GM12878 (cell line): ENCODE results near the gene NAE1. TPM values are rescaled to one million over a fixed set of nuclear protein-coding genes. Genes with fewer than 3 reads are reported as not detected.

Experiments
- ATAC-seq: fragments of 200-7000 bp; cut with Tn5 transposase; 3 replicates; pipeline ENCODE4 v1.9.1; 2020; ENCODE audit warnings: mild to moderate bottlenecking, moderate library complexity
- BruUV-seq: library from RNA; stranded (reverse); fragments of 400-500 nt; replicated peaks from 2 replicates; lab custom pipeline; 2021; lab: Mats Ljungman, UMichigan
- CTCF ChIA-PET: fragments of 300-600 bp; sonication (Branson Sonifier 250); formaldehyde crosslinking; extraction: SDS; loops from one replicate; lab custom pipeline; 2021; ENCODE audit warnings: inconsistent platforms; lab: Yijun Ruan, JAX
- POLR2A ChIA-PET: fragments of 350-600 bp; formaldehyde crosslinking; extraction: SDS; loops from one replicate; lab custom pipeline; 2021; ENCODE audit warnings: inconsistent platforms; lab: Charles Lee
- RAD21 ChIA-PET: fragments of 300-600 bp; sonication (Branson Sonifier 250); formaldehyde crosslinking; loops from one replicate; lab custom pipeline; 2023; ENCODE audit warnings: antibody characterized with exemption; ENCODE audit not compliant: unreplicated experiment; lab: Charles Lee
- SMC1A ChIA-PET: fragments of 300-600 bp; sonication (Branson Sonifier 250); formaldehyde crosslinking; loops from one replicate; lab custom pipeline; 2023; ENCODE audit not compliant: unreplicated experiment, uncharacterized antibody; lab: Charles Lee
- DNase-seq: peaks from one replicate; pipeline ENCODE4 v3.0.0-alpha.2; 2011; ENCODE audit warnings: low read depth, low spot score
- FAIRE-seq: peaks from 3 replicates; lab custom pipeline; 2011; peaks lifted over from hg19 to GRCh38; lab: Jason Lieb, UNC
- H2AFZ ChIP-seq: 2 replicates; pipeline ENCODE4 v1.6.0; 2011; ENCODE audit warnings: low read depth, low read length, control low read depth; ENCODE audit not compliant: control insufficient read depth
- H3K27ac ChIP-seq: 2 replicates; pipeline ENCODE4 v1.5.1; 2011; ENCODE audit warnings: control low read depth; ENCODE audit not compliant: control insufficient read depth, insufficient read depth
- H3K27me3 ChIP-seq, 2 experiments: replicated peaks in 1 of 2; 2 replicates each; pipeline versions ENCODE4 v1.6.0 to v1.6.1; 2011; ENCODE audit warnings: low read length in 1 of 2; ENCODE audit not compliant: control insufficient read depth in 2 of 2, insufficient read depth in 2 of 2
- H3K36me3 ChIP-seq, 2 experiments: 2 replicates each; pipeline ENCODE4 v1.5.1; 2011; ENCODE audit warnings: low read length in 1 of 2; ENCODE audit not compliant: control insufficient read depth in 2 of 2, insufficient read depth in 2 of 2
- H3K4me1 ChIP-seq: 2 replicates; pipeline ENCODE4 v1.6.1; 2011; ENCODE audit warnings: mild to moderate bottlenecking, low read length, moderate library complexity, mixed read lengths; ENCODE audit not compliant: control insufficient read depth, insufficient read depth
- H3K4me2 ChIP-seq: 2 replicates; pipeline ENCODE4 v1.6.0; 2011; ENCODE audit warnings: control low read depth; ENCODE audit not compliant: control insufficient read depth, insufficient read depth
- H3K4me3 ChIP-seq: fragments of 200-600 bp; sonication (generic); 2 replicates; pipeline ENCODE4 v1.5.1; 2016
- H3K79me2 ChIP-seq: 2 replicates; pipeline ENCODE4 v1.6.0; 2011; ENCODE audit warnings: low read length; ENCODE audit not compliant: control insufficient read depth, insufficient read depth
- H3K9ac ChIP-seq: 2 replicates; pipeline ENCODE4 v1.8.0; 2011; ENCODE audit warnings: low read length, control low read depth, mixed read lengths; ENCODE audit not compliant: control insufficient read depth, insufficient read depth
- H3K9me3 ChIP-seq: replicated peaks from 3 replicates; pipeline ENCODE4 v1.5.1; 2011; ENCODE audit warnings: mild to moderate bottlenecking, low read length; ENCODE audit not compliant: control insufficient read depth, insufficient read depth
- H4K20me1 ChIP-seq: 2 replicates; pipeline ENCODE4 v1.6.0; 2011; ENCODE audit not compliant: control insufficient read depth, insufficient read depth
- ATF7 ChIP-seq: fragments of 450-650 bp; IDR thresholded peaks from 2 replicates; pipeline ENCODE4 v1.6.1; 2016; ENCODE audit warnings: low read depth, mild to moderate bottlenecking
- BCL3 ChIP-seq: IDR thresholded peaks from 2 replicates; pipeline ENCODE4 v1.6.1; 2011; ENCODE audit warnings: borderline replicate concordance, low read depth, mild to moderate bottlenecking, moderate library complexity, low read length; ENCODE audit not compliant: insufficient read depth, poor library complexity, severe bottlenecking
- CHD1 ChIP-seq: IDR thresholded peaks from 2 replicates; pipeline ENCODE4 v1.6.1; 2012; ENCODE audit warnings: low read depth, low read length, improper control_type of control experiment
- DPF2 ChIP-seq: fragments of 450-650 bp; IDR thresholded peaks from 2 replicates; pipeline ENCODE4 v1.6.1; 2017; ENCODE audit warnings: mild to moderate bottlenecking
- ESRRA ChIP-seq: IDR thresholded peaks from 2 replicates; pipeline ENCODE4 v1.6.1; 2012; ENCODE audit warnings: mild to moderate bottlenecking, low read length, improper control_type of control experiment
- IRF4 ChIP-seq: IDR thresholded peaks from 2 replicates; pipeline ENCODE4 v1.6.1; 2011; ENCODE audit warnings: low read depth, low read length
- JUNB ChIP-seq: IDR thresholded peaks from 2 replicates; pipeline ENCODE4 v1.6.1; 2016; ENCODE audit warnings: antibody characterized with exemption, mild to moderate bottlenecking
- LARP7 ChIP-seq: fragments of 450-650 bp; IDR thresholded peaks from 2 replicates; pipeline ENCODE4 v1.6.1; 2017; ENCODE audit warnings: mild to moderate bottlenecking
- NFYA ChIP-seq: IDR thresholded peaks from 2 replicates; pipeline ENCODE4 v1.6.1; 2011; ENCODE audit warnings: low read depth, mild to moderate bottlenecking, low read length, improper control_type of control experiment, borderline replicate concordance
- NR2F1 ChIP-seq: fragments of 450-650 bp; conservative IDR thresholded peaks from 2 replicates; pipeline ENCODE4 v1.6.1; 2017; ENCODE audit warnings: mild to moderate bottlenecking
- PML ChIP-seq: IDR thresholded peaks from 2 replicates; pipeline ENCODE4 v1.6.1; 2012; ENCODE audit warnings: low read length, inconsistent platforms
- RAD51 ChIP-seq: fragments of 450-650 bp; IDR thresholded peaks from 2 replicates; pipeline ENCODE4 v1.6.1; 2016; ENCODE audit warnings: moderate library complexity, mild to moderate bottlenecking, inconsistent platforms
- RELB ChIP-seq: fragments of 450-650 bp; IDR thresholded peaks from 2 replicates; pipeline ENCODE4 v1.6.1; 2017; ENCODE audit warnings: low read depth, mild to moderate bottlenecking, moderate library complexity
- RUNX3 ChIP-seq: IDR thresholded peaks from 2 replicates; pipeline ENCODE4 v1.6.1; 2012; ENCODE audit warnings: low read length, inconsistent platforms
- SIX5 ChIP-seq: IDR thresholded peaks from 2 replicates; pipeline ENCODE4 v1.6.1; 2011; ENCODE audit warnings: mild to moderate bottlenecking, low read depth, low read length, moderate library complexity; ENCODE audit not compliant: severe bottlenecking
- SMAD1 ChIP-seq: fragments of 450-650 bp; IDR thresholded peaks from 2 replicates; pipeline ENCODE4 v1.6.1; 2018; ENCODE audit warnings: mild to moderate bottlenecking, low read depth; ENCODE audit not compliant: partially characterized antibody
- SMAD5 ChIP-seq: IDR thresholded peaks from 2 replicates; pipeline ENCODE4 v1.6.1; 2016; ENCODE audit warnings: antibody characterized with exemption, low read depth
- SPI1 ChIP-seq: IDR thresholded peaks from 2 replicates; pipeline ENCODE4 v1.6.1; 2011; ENCODE audit warnings: low read depth, mild to moderate bottlenecking, low read length, moderate library complexity, borderline replicate concordance; ENCODE audit not compliant: insufficient read depth
- STAT1 ChIP-seq: fragments of 450-650 bp; conservative IDR thresholded peaks from 2 replicates; pipeline ENCODE4 v1.6.1; 2014; ENCODE audit warnings: antibody characterized with exemption, mild to moderate bottlenecking
- TARDBP ChIP-seq: IDR thresholded peaks from 2 replicates; pipeline ENCODE4 v1.6.1; 2016; ENCODE audit warnings: borderline replicate concordance
- ZBTB33 ChIP-seq: fragments of 450-650 bp; IDR thresholded peaks from 2 replicates; pipeline ENCODE4 v1.6.1; 2017; ENCODE audit warnings: mild to moderate bottlenecking
- ZNF274 ChIP-seq: IDR thresholded peaks from one replicate; pipeline ENCODE4 v1.8.0; 2011; ENCODE audit not compliant: insufficient read length, insufficient read depth
- WGBS: methylation state at CpG from one replicate; pipeline ENCODE4 v1.1.6; 2016; ENCODE audit warnings: low lambda C conversion rate; ENCODE audit not compliant: insufficient replicate concordance, insufficient coverage; ENCODE audit errors: missing lambda C conversion rate; 5-methylcytosine and 5-hydroxymethylcytosine counted together
- in situ Hi-C: fragments of 300-500 bp; cut with MboI; formaldehyde crosslinking; loops from 9 replicates; pipeline ENCODE4 v1.14.3; 2018; ENCODE audit warnings: mixed read lengths
- intact Hi-C: fragments of 100-400 bp; cut with micrococcal nuclease; formaldehyde crosslinking; loops from one replicate; pipeline ENCODE4 v1.14.2; 2022; ENCODE audit not compliant: unreplicated experiment
- polyA plus RNA-seq, 11 experiments: library from polyadenylated mRNA; depleted of rRNA in 4 of 11; unstranded in 6 of 11; stranded (reverse) in 5 of 11; fragments of >200 nt; fragmentation: Nextera tagmentation in 4 of 11; fragmentation: Illumina TruSeq in 1 of 11; extraction: Ambion mirVana in 4 of 11; extraction: Trizol in 1 of 11; gene quantifications; 1 replicate in 1 of 11; 2 replicates in 10 of 11; pipeline versions ENCODE4 v1.2.1 to v1.2.3, GENCODE V29; 2011 to 2016; ENCODE audit warnings: inconsistent platforms in 2 of 11, missing spikeins in 2 of 11, low read depth in 1 of 11
- total RNA-seq, 4 experiments: library from RNA; depleted of rRNA in 3 of 4; stranded (reverse); fragments of >200 nt in 3 of 4; fragmentation: Illumina TruSeq in 1 of 4; extraction: Trizol in 1 of 4; gene quantifications; 2 replicates each; pipeline versions ENCODE4 v1.2.1 to v1.2.3, GENCODE V29; 2013 to 2021

The NAE1 gene
- total and polyA plus RNA-seq, 10 of the 15 experiments (the other 5 are each of a cell fraction or from before 2014, with no cell fraction given) = 58.7 to 106 (median 78.7) TPM

- TF ChIP-seq ATF7 (no peak), BCL3 (no peak), DPF2 (no peak), NFYA (no peak), ESRRA (no peak), ZNF274 (no peak), SMAD1 (no peak), SIX5 (no peak), CHD1 (no peak), RAD51 (no peak), NR2F1 (no peak)
Observed at GRCh38 chr16:66849549-66849948, 18.8 kb upstream of the NAE1 start (continued).

GRCh38 chr16:66849021-66849420 lies 18.2 kb upstream of the NAE1 start:
- no peak for FAIRE-seq
- in situ Hi-C loops = no loop called here
- CTCF ChIA-PET = interaction anchor here (0.7 to 10.4 kb wide), 5 partner anchors 11 to 116 kb away, joined by 3 to 73 read pairs (median 4); partner anchors contain the start of gene NAE1
- no peaks in the 10 kb centered on the region for H3K79me2 ChIP-seq
- H4K20me1 ChIP-seq = no peaks in the 10 kb centered on the region
- no peak overlapping the region for H2AFZ ChIP-seq
- SMC1A ChIA-PET = interaction anchor here (1.1 kb wide), 1 partner anchor 11 kb away, joined by 5 read pairs; no protein-coding TSS in a partner anchor
- no TSS peak for BruUV-seq
- H3K4me1 ChIP-seq = peaks cover 5% of the 10 kb centered on the region; the same call in 1 of the 2 replicates
- POLR2A ChIA-PET = no interaction called here
- no peaks in the 10 kb centered on the region for H3K9me3 ChIP-seq
- H3K27ac ChIP-seq = no peak overlapping the region
- 21% methylated on average over 2 of the region's 2 CpGs for WGBS
- intact Hi-C loops = no loop called here
- DNase-seq = no peak
- no peak overlapping the region for H3K4me3 ChIP-seq
- H3K4me2 ChIP-seq = no peak overlapping the region
- RAD21 ChIA-PET = interaction anchor here (1.2 kb wide), 1 partner anchor 19 kb away, joined by 3 read pairs; no protein-coding TSS in a partner anchor
- no peaks in the 10 kb centered on the region for H3K36me3 ChIP-seq
- H3K9ac ChIP-seq = no peak overlapping the region
- no peak for ATAC-seq
- H3K27me3 ChIP-seq = peaks cover 4 to 10% of the 10 kb centered on the region in 2 experiments; a peak in 3 of 4 replicates
- TF ChIP-seq LARP7 (no peak), IRF4 (no peak), SIX5 (no peak), RAD51 (no peak), SPI1 (no peak), JUNB (no peak), SMAD5 (no peak), RUNX3 (no peak), RELB (no peak), TARDBP (no peak), PML (no peak), STAT1 (no peak), ZBTB33 (no peak), ATF7 (no peak), DPF2 (no peak)
